Measurements from ENCODE around the gene NPTX2. TPM values are rescaled to one million over a fixed set of nuclear protein-coding genes. Genes with fewer than 3 reads are reported as not detected.

NPTX2 gene
- total RNA-seq, 1 donor from 2014 or later, result not detected

- H3K4me3 Mint-ChIP-seq, result no peak overlapping the region
- peaks cover 4% of the 10 kb centered on the region for H3K27me3 Mint-ChIP-seq
- H3K27ac Mint-ChIP-seq, result no peak overlapping the region
- no peak for DNase-seq
- peaks cover 2% of the 10 kb centered on the region for H3K9me3 Mint-ChIP-seq
- ChIA-PET POLR2A (no interaction called here), CTCF (no interaction called here)
- no peak for ATAC-seq (ENCODE audit: low read depth)
- H3K4me1 Mint-ChIP-seq, result no peaks in the 10 kb centered on the region
- TF ChIP-seq CTCF (IDR thresholded peaks at IDR 0.05), result no peak
- H3K36me3 Mint-ChIP-seq (ENCODE audit: low read depth), result no peaks in the 10 kb centered on the region
- intact Hi-C loops (cut with micrococcal nuclease), result no loop called here
Measured at GRCh38 chr7:98603399-98603788, 13.7 kb upstream of the NPTX2 start.

GRCh38 chr7:98613601-98614425 lies 3.3 kb upstream of the NPTX2 start:
- H3K4me1 Mint-ChIP-seq, result peaks cover 6% of the 10 kb centered on the region
- H3K27ac Mint-ChIP-seq, result no peak overlapping the region
- intact Hi-C loops (cut with micrococcal nuclease), result no loop called here

GRCh38 chr7:98616381-98617050 lies 569 bp upstream of the NPTX2 start:
- DNase-seq (no peak), ATAC-seq (ENCODE audit: low read depth) (no peak)
- TF ChIP-seq CTCF (IDR thresholded peaks at IDR 0.05), result no peak
- Mint-ChIP-seq H3K36me3 (ENCODE audit: low read depth) (no peaks in the 10 kb centered on the region), H3K27me3 (peaks cover 51% of the 10 kb centered on the region), H3K9me3 (peaks cover 1% of the 10 kb centered on the region), H3K4me3 (no peak overlapping the region), H3K27ac (no peak overlapping the region), H3K4me1 (peaks cover 7% of the 10 kb centered on the region)
- ChIA-PET CTCF (no interaction called here), POLR2A (no interaction called here)
- intact Hi-C loops (cut with micrococcal nuclease), result no loop called here

More at GRCh38 chr7:98613601-98614425, 3.3 kb upstream of the NPTX2 start:
- ATAC-seq (ENCODE audit: low read depth), result no peak
- TF ChIP-seq CTCF (IDR thresholded peaks at IDR 0.05), result no peak
- Mint-ChIP-seq H3K4me3 (no peak overlapping the region), H3K36me3 (ENCODE audit: low read depth) (no peaks in the 10 kb centered on the region), H3K9me3 (peaks cover 3% of the 10 kb centered on the region), H3K27me3 (peaks cover 28% of the 10 kb centered on the region)
- POLR2A ChIA-PET, result no interaction called here
- no peak for DNase-seq
- CTCF ChIA-PET, result no interaction called here

GRCh38 chr7:98617960-98618418 lies 904 bp downstream of the NPTX2 start:
- H3K27ac Mint-ChIP-seq, result no peak overlapping the region
- intact Hi-C loops (cut with micrococcal nuclease), result no loop called here
- ATAC-seq (ENCODE audit: low read depth) (no peak), DNase-seq (no peak)
- H3K4me3 Mint-ChIP-seq, result no peak overlapping the region
- H3K27me3 Mint-ChIP-seq, result peaks cover 57% of the 10 kb centered on the region
- ChIA-PET CTCF (no interaction called here), POLR2A (no interaction called here)
- H3K36me3 Mint-ChIP-seq (ENCODE audit: low read depth), result no peaks in the 10 kb centered on the region
- no peak for TF ChIP-seq CTCF (IDR thresholded peaks at IDR 0.05)
- no peaks in the 10 kb centered on the region for H3K9me3 Mint-ChIP-seq
- peaks cover 7% of the 10 kb centered on the region for H3K4me1 Mint-ChIP-seq

- Mint-ChIP-seq H3K9me3 (no peaks in the 10 kb centered on the region), H3K27me3 (peaks cover 55% of the 10 kb centered on the region), H3K27ac (no peak overlapping the region), H3K36me3 (ENCODE audit: low read depth) (no peaks in the 10 kb centered on the region), H3K4me3 (no peak overlapping the region), H3K4me1 (peaks cover 7% of the 10 kb centered on the region)
- ATAC-seq (ENCODE audit: low read depth) (no peak), DNase-seq (no peak)
- CTCF ChIA-PET, result no interaction called here
- intact Hi-C loops (cut with micrococcal nuclease), result no loop called here
- POLR2A ChIA-PET, result no interaction called here
- no peak for TF ChIP-seq CTCF (IDR thresholded peaks at IDR 0.05)
Measured at GRCh38 chr7:98618786-98619185, 1.7 kb downstream of the NPTX2 start.

All from activated B cell treated with CpG ODN at 0.5 μM for 24 hours (primary cell).